Lung (tissue), 12 donors: ENCODE data around the gene ZNF365. TPM values are rescaled to one million over a fixed set of nuclear protein-coding genes. Genes with fewer than 3 reads are reported as not detected.
A peak's percentile ranks its signal among the peaks of the same experiment; 100 is the strongest.

Experiments used
- ATAC-seq: fragments of 200-7000 bp; cut with Tn5 transposase; one replicate; pipeline ENCODE4 v1.9.1; 2020; ENCODE audit warnings: moderate number of reproducible peaks; ENCODE audit not compliant: insufficient read depth, low FRiP score
- DNase-seq, 3 donors: peaks; one replicate each; pipeline ENCODE4 v3.0.0-alpha.2; 2013 to 2017
- H3K27ac ChIP-seq, 2 donors: one replicate each; pipeline ENCODE4 v1.5.1; 2013; ENCODE audit warnings: mild to moderate bottlenecking in 2 of 2, moderate library complexity in 2 of 2, control low read depth in 1 of 2, inconsistent platforms in 1 of 2, low read depth in 1 of 2, low read length in 1 of 2
- H3K27me3 ChIP-seq, 3 donors: one replicate each; pipeline ENCODE4 v1.5.1; 2013; ENCODE audit warnings: low read length in 2 of 3; ENCODE audit not compliant: control insufficient read depth in 3 of 3, insufficient read depth in 3 of 3
- H3K36me3 ChIP-seq, 4 donors: one replicate each; pipeline ENCODE4 v1.5.1; 2013; ENCODE audit warnings: low read length in 4 of 4, mild to moderate bottlenecking in 1 of 4, moderate library complexity in 1 of 4; ENCODE audit not compliant: control insufficient read depth in 4 of 4, insufficient read depth in 4 of 4
- H3K4me1 ChIP-seq, 5 donors: one replicate each; pipeline ENCODE4 v1.5.1; 2013; ENCODE audit warnings: low read length in 5 of 5, mild to moderate bottlenecking in 2 of 5, moderate library complexity in 1 of 5; ENCODE audit not compliant: control insufficient read depth in 5 of 5, insufficient read depth in 5 of 5
- H3K4me3 ChIP-seq: one replicate; pipeline ENCODE4 v1.5.1; 2013; ENCODE audit warnings: mild to moderate bottlenecking, control low read depth, moderate library complexity
- H3K9ac ChIP-seq, 2 donors: one replicate each; pipeline ENCODE4 v1.5.1; 2013; ENCODE audit warnings: low read length in 2 of 2, control low read depth in 1 of 2; ENCODE audit not compliant: insufficient read depth in 1 of 2
- H3K9me3 ChIP-seq, 4 donors: one replicate each; pipeline ENCODE4 v1.5.1; 2013; ENCODE audit warnings: low read length in 3 of 4, mild to moderate bottlenecking in 1 of 4, moderate library complexity in 1 of 4; ENCODE audit not compliant: control insufficient read depth in 4 of 4, insufficient read depth in 3 of 4
- WGBS, 2 donors: extraction: QIAGEN DNeasy Blood & Tissue Kit; methylation state at CpG; one replicate each; pipeline ENCODE4 v1.1.7; 2013; 5-methylcytosine and 5-hydroxymethylcytosine counted together
- polyA plus RNA-seq, 2 donors: library from polyadenylated mRNA; stranded (reverse); fragments of 200-250 nt; gene quantifications; one replicate each; pipeline ENCODE4 v1.2.1, GENCODE V29; 2013
- total RNA-seq, 2 donors: library from RNA; depleted of rRNA in 1 of 2; stranded (reverse); fragments of >200 nt in 1 of 2; gene quantifications; one replicate each; pipeline ENCODE4 v1.2.1, GENCODE V29; 2014 to 2021
- TF ChIP-seq, protein P1 (sequence below): IDR thresholded peaks from 2 replicates; pipeline ENCODE4 v1.5.1; 2012; ENCODE audit warnings: mild to moderate bottlenecking; ENCODE audit errors: control extremely low read depth, extremely low read depth
- donor health status: control.
- donor health status: control.
- donor health status: Bipolar disorder and iron deficiency.
- donor health status: healthy.
- donor health status: DM: yes; HTN: yes; CAD: no.

Gene ZNF365
- total and polyA plus RNA-seq, 4 donors = 0.80 to 2.4 (median 1.2) TPM

DNA sequence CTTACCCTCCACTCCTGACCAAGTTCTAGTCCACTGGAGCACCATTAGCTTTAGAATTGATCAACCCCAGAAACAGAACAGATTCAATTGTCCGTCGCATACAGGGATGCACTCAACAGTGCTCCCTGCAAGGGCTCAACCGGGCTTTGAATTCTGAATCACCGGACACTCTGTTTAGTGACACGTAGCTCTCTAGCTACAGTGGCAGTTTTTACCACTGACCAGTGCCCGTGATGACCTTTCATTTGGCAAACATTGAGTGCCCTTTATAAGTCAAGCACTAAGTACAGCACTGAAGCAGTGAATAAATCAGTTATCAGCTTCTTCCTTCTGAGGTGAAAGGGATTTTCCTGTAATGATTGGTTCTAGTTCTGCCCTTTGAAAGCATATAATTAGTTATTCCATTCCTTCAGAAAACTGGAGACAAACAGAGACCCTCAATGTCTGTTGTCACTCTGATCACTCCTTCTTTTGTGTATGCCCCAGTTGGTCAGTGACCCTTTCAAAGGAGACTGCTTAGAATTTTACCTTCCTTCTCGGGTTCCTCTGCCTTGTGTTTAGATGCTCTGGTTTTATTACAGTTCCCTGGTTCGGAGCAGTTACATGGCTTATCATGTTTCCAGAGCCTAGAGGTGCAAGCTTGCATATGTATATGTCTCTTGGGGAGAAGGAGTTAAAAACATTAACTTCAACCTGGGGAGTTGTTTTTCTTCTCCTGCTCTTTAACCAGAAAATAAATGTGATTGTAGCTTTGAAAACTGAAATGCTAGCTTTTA is 68.9 kb downstream of the ZNF365 start:
- no peak for DNase-seq
- H3K27ac ChIP-seq = no peak overlapping the region
- H3K9me3 ChIP-seq = no peaks in the 10 kb centered on the region
- H3K9ac ChIP-seq = no peak overlapping the region
- 92 to 93% methylated on average over 8 of the region's 8 CpGs for WGBS, 2 donors
- no peak overlapping the region for H3K4me3 ChIP-seq
- peaks cover 0 to 5% (median 2%) of the 10 kb centered on the region in 5 donors for H3K4me1 ChIP-seq
- H3K36me3 ChIP-seq = no peaks in the 10 kb centered on the region
- no peaks in the 10 kb centered on the region for H3K27me3 ChIP-seq
- ATAC-seq = no peak
- TF ChIP-seq, protein P1, sequence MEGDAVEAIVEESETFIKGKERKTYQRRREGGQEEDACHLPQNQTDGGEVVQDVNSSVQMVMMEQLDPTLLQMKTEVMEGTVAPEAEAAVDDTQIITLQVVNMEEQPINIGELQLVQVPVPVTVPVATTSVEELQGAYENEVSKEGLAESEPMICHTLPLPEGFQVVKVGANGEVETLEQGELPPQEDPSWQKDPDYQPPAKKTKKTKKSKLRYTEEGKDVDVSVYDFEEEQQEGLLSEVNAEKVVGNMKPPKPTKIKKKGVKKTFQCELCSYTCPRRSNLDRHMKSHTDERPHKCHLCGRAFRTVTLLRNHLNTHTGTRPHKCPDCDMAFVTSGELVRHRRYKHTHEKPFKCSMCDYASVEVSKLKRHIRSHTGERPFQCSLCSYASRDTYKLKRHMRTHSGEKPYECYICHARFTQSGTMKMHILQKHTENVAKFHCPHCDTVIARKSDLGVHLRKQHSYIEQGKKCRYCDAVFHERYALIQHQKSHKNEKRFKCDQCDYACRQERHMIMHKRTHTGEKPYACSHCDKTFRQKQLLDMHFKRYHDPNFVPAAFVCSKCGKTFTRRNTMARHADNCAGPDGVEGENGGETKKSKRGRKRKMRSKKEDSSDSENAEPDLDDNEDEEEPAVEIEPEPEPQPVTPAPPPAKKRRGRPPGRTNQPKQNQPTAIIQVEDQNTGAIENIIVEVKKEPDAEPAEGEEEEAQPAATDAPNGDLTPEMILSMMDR = no peak

GRCh38 chr10:62443866-62444265 is 69.7 kb downstream of the ZNF365 start:
- TF ChIP-seq, protein P1 = no peak
- H3K27me3 ChIP-seq = no peaks in the 10 kb centered on the region
- H3K27ac ChIP-seq = no peak overlapping the region
- DNase-seq (peak in 2 of 3 donors; percentile 43 to 67), ATAC-seq (no peak)
- H3K4me1 ChIP-seq = peaks cover 0 to 5% (median 2%) of the 10 kb centered on the region in 5 donors
- no peaks in the 10 kb centered on the region for H3K9me3 ChIP-seq
- no peak overlapping the region for H3K4me3 ChIP-seq
- no peaks in the 10 kb centered on the region for H3K36me3 ChIP-seq
- no peak overlapping the region for H3K9ac ChIP-seq

GRCh38 chr10:62446627-62447026 is 72.5 kb downstream of the ZNF365 start:
- 85 to 86% methylated on average over 5 of the region's 5 CpGs for WGBS, 2 donors
- H3K27ac ChIP-seq = no peak overlapping the region
- no peak for ATAC-seq

More at GRCh38 chr10:62446627-62447026, 72.5 kb downstream of the ZNF365 start:
- Histone ChIP-seq H3K9me3 (no peaks in the 10 kb centered on the region), H3K4me3 (no peak overlapping the region), H3K9ac (no peak overlapping the region), H3K36me3 (no peaks in the 10 kb centered on the region), H3K27me3 (no peaks in the 10 kb centered on the region), H3K4me1 (peaks cover 0 to 5% (median 2%) of the 10 kb centered on the region in 5 donors)
- TF ChIP-seq, protein P1 = no peak
- no peak for DNase-seq
